ENCODE data around the gene TOP1. TPM values are rescaled to one million over a fixed set of nuclear protein-coding genes. Genes with fewer than 3 reads are reported as not detected.

Gene TOP1
- total RNA-seq, 1 donor from 2014 or later, result 117 TPM

- no peak for DNase-seq
- H3K27ac Mint-ChIP-seq, result peak overlapping the region; percentile 97
- H3K9me3 Mint-ChIP-seq, result no peaks in the 10 kb centered on the region
- peaks cover 35% of the 10 kb centered on the region for H3K36me3 Mint-ChIP-seq (ENCODE audit: low read depth)
- intact Hi-C loops (cut with micrococcal nuclease), result loop anchor here (5.0 kb wide), 1 partner anchor 277 kb away; no protein-coding TSS in a partner anchor
- H3K27me3 Mint-ChIP-seq, result peaks cover 2% of the 10 kb centered on the region
- H3K4me1 Mint-ChIP-seq, result peaks cover 90% of the 10 kb centered on the region
- peak overlapping the region; percentile 83 for H3K4me3 Mint-ChIP-seq
Measured at GRCh38 chr20:41155261-41155660, 126.6 kb downstream of the TOP1 start.

GRCh38 chr20:41158082-41158625, 129.5 kb downstream of the TOP1 start:
- Mint-ChIP-seq H3K36me3 (ENCODE audit: low read depth) (peaks cover 43% of the 10 kb centered on the region), H3K4me3 (peak overlapping the region; percentile 83), H3K27ac (peak overlapping the region; percentile 97), H3K4me1 (peaks cover 81% of the 10 kb centered on the region), H3K27me3 (peaks cover 2% of the 10 kb centered on the region), H3K9me3 (no peaks in the 10 kb centered on the region)
- intact Hi-C loops (cut with micrococcal nuclease), result loop anchor here (5.0 kb wide), 1 partner anchor 274 kb away; no protein-coding TSS in a partner anchor
- no peak for DNase-seq

- H3K27ac Mint-ChIP-seq, result peak overlapping the region; percentile 97
- H3K4me3 Mint-ChIP-seq, result peak overlapping the region; percentile 25
- DNase-seq, result no peak
- peaks cover 51% of the 10 kb centered on the region for H3K36me3 Mint-ChIP-seq (ENCODE audit: low read depth)
- H3K9me3 Mint-ChIP-seq, result no peaks in the 10 kb centered on the region
- H3K27me3 Mint-ChIP-seq, result peaks cover 2% of the 10 kb centered on the region
- peaks cover 78% of the 10 kb centered on the region for H3K4me1 Mint-ChIP-seq
- intact Hi-C loops (cut with micrococcal nuclease), result loop anchor here (5.0 kb wide), 1 partner anchor 273 kb away; no protein-coding TSS in a partner anchor
Measured at GRCh38 chr20:41159547-41159946, 130.9 kb downstream of the TOP1 start.

GRCh38 chr20:41160686-41161085, 132.1 kb downstream of the TOP1 start:
- intact Hi-C loops (cut with micrococcal nuclease), result no loop called here
- peaks cover 55% of the 10 kb centered on the region for H3K36me3 Mint-ChIP-seq (ENCODE audit: low read depth)
- no peak for DNase-seq
- no peaks in the 10 kb centered on the region for H3K9me3 Mint-ChIP-seq
- peak overlapping the region; percentile 97 for H3K27ac Mint-ChIP-seq
- peaks cover 69% of the 10 kb centered on the region for H3K4me1 Mint-ChIP-seq
- H3K4me3 Mint-ChIP-seq, result peak overlapping the region; percentile 2
- peaks cover 2% of the 10 kb centered on the region for H3K27me3 Mint-ChIP-seq

GRCh38 chr20:41161886-41162285, 133.3 kb downstream of the TOP1 start:
- Mint-ChIP-seq H3K4me3 (no peak overlapping the region), H3K4me1 (peaks cover 66% of the 10 kb centered on the region), H3K36me3 (ENCODE audit: low read depth) (peaks cover 64% of the 10 kb centered on the region), H3K9me3 (no peaks in the 10 kb centered on the region), H3K27me3 (peaks cover 2% of the 10 kb centered on the region), H3K27ac (peak overlapping the region; percentile 61)
- intact Hi-C loops (cut with micrococcal nuclease), result no loop called here
- DNase-seq, result no peak

GRCh38 chr20:41162396-41162795, 133.8 kb downstream of the TOP1 start:
- H3K4me3 Mint-ChIP-seq, result no peak overlapping the region
- peaks cover 70% of the 10 kb centered on the region for H3K36me3 Mint-ChIP-seq (ENCODE audit: low read depth)
- intact Hi-C loops (cut with micrococcal nuclease), result no loop called here
- H3K27ac Mint-ChIP-seq, result peak overlapping the region; percentile 60
- H3K9me3 Mint-ChIP-seq, result no peaks in the 10 kb centered on the region
- DNase-seq, result no peak
- H3K27me3 Mint-ChIP-seq, result no peaks in the 10 kb centered on the region
- peaks cover 66% of the 10 kb centered on the region for H3K4me1 Mint-ChIP-seq

- intact Hi-C loops (cut with micrococcal nuclease), result no loop called here
- no peak for DNase-seq
- Mint-ChIP-seq H3K4me3 (no peak overlapping the region), H3K4me1 (peaks cover 53% of the 10 kb centered on the region), H3K9me3 (no peaks in the 10 kb centered on the region), H3K36me3 (ENCODE audit: low read depth) (peaks cover 76% of the 10 kb centered on the region), H3K27me3 (no peaks in the 10 kb centered on the region), H3K27ac (peak overlapping the region; percentile 49)
Measured at GRCh38 chr20:41163821-41164220, 135.2 kb downstream of the TOP1 start.

GRCh38 chr20:41165001-41165882, 136.6 kb downstream of the TOP1 start:
- peaks cover 79% of the 10 kb centered on the region for H3K36me3 Mint-ChIP-seq (ENCODE audit: low read depth)
- peak overlapping the region; percentile 58 for H3K27ac Mint-ChIP-seq
- intact Hi-C loops (cut with micrococcal nuclease), result no loop called here
- DNase-seq, result no peak
- no peak overlapping the region for H3K4me3 Mint-ChIP-seq
- H3K9me3 Mint-ChIP-seq, result no peaks in the 10 kb centered on the region
- no peaks in the 10 kb centered on the region for H3K27me3 Mint-ChIP-seq
- peaks cover 40% of the 10 kb centered on the region for H3K4me1 Mint-ChIP-seq

- H3K36me3 Mint-ChIP-seq (ENCODE audit: low read depth), result peaks cover 77% of the 10 kb centered on the region
- intact Hi-C loops (cut with micrococcal nuclease), result no loop called here
Measured at GRCh38 chr20:41166201-41167117, 137.8 kb downstream of the TOP1 start.

GRCh38 chr20:41167118-41167470, 138.5 kb downstream of the TOP1 start:
- peak overlapping the region; percentile 39 for H3K27ac Mint-ChIP-seq
- no peaks in the 10 kb centered on the region for H3K9me3 Mint-ChIP-seq
- H3K27me3 Mint-ChIP-seq, result no peaks in the 10 kb centered on the region
- H3K36me3 Mint-ChIP-seq (ENCODE audit: low read depth), result peaks cover 77% of the 10 kb centered on the region
- intact Hi-C loops (cut with micrococcal nuclease), result no loop called here
- no peak overlapping the region for H3K4me3 Mint-ChIP-seq
- peaks cover 29% of the 10 kb centered on the region for H3K4me1 Mint-ChIP-seq
- no peak for DNase-seq

More at GRCh38 chr20:41166201-41167117, 137.8 kb downstream of the TOP1 start:
- Mint-ChIP-seq H3K27ac (peak overlapping the region; percentile 52), H3K4me1 (peaks cover 30% of the 10 kb centered on the region), H3K4me3 (no peak overlapping the region), H3K27me3 (no peaks in the 10 kb centered on the region), H3K9me3 (no peaks in the 10 kb centered on the region)
- DNase-seq, result no peak

- no peaks in the 10 kb centered on the region for H3K27me3 Mint-ChIP-seq
- peak overlapping the region; percentile 39 for H3K27ac Mint-ChIP-seq
- intact Hi-C loops (cut with micrococcal nuclease), result no loop called here
- H3K36me3 Mint-ChIP-seq (ENCODE audit: low read depth), result peaks cover 76% of the 10 kb centered on the region
- DNase-seq, result no peak
- no peaks in the 10 kb centered on the region for H3K9me3 Mint-ChIP-seq
- no peak overlapping the region for H3K4me3 Mint-ChIP-seq
- peaks cover 30% of the 10 kb centered on the region for H3K4me1 Mint-ChIP-seq
Measured at GRCh38 chr20:41167481-41168253, 139.0 kb downstream of the TOP1 start.

GRCh38 chr20:41168281-41169161, 139.9 kb downstream of the TOP1 start:
- no peak for DNase-seq
- Mint-ChIP-seq H3K36me3 (ENCODE audit: low read depth) (peaks cover 78% of the 10 kb centered on the region), H3K9me3 (no peaks in the 10 kb centered on the region), H3K4me3 (no peak overlapping the region), H3K27me3 (no peaks in the 10 kb centered on the region), H3K27ac (no peak overlapping the region), H3K4me1 (peaks cover 33% of the 10 kb centered on the region)
- intact Hi-C loops (cut with micrococcal nuclease), result no loop called here
